ENCODE measurements around the gene CHAMP1. TPM values are rescaled to one million over a fixed set of nuclear protein-coding genes. Genes with fewer than 3 reads are reported as not detected.
A peak's percentile ranks its signal among the peaks of the same experiment; 100 is the strongest.

CHAMP1 gene
- total RNA-seq, 1 donor from 2014 or later: 37.0 TPM

GRCh38 chr13:114272977-114273376 is 41.3 kb upstream of the CHAMP1 start:
- Mint-ChIP-seq H3K27ac (no peak overlapping the region), H3K36me3 (peaks cover 48% of the 10 kb centered on the region), H3K4me3 (no peak overlapping the region), H3K9me3 (no peaks in the 10 kb centered on the region), H3K4me1 (ENCODE audit: unreplicated experiment) (no peaks in the 10 kb centered on the region), H3K27me3 (no peaks in the 10 kb centered on the region)
- TF ChIP-seq CTCF (conservative IDR thresholded peaks at IDR 0.05): no peak
- no peak for DNase-seq (ENCODE audit: extremely low spot score, unreplicated experiment)

- Mint-ChIP-seq H3K9me3 (no peaks in the 10 kb centered on the region), H3K36me3 (peaks cover 32% of the 10 kb centered on the region), H3K4me3 (no peak overlapping the region), H3K27ac (no peak overlapping the region), H3K4me1 (ENCODE audit: unreplicated experiment) (peaks cover 13% of the 10 kb centered on the region), H3K27me3 (no peaks in the 10 kb centered on the region)
- TF ChIP-seq CTCF (conservative IDR thresholded peaks at IDR 0.05): no peak
- DNase-seq (ENCODE audit: extremely low spot score, unreplicated experiment): no peak
Observed at GRCh38 chr13:114275304-114275703, 39.0 kb upstream of the CHAMP1 start.

- Mint-ChIP-seq H3K36me3 (peaks cover 22% of the 10 kb centered on the region), H3K27ac (peak overlapping the region; percentile 98), H3K4me1 (ENCODE audit: unreplicated experiment) (peaks cover 27% of the 10 kb centered on the region), H3K27me3 (no peaks in the 10 kb centered on the region), H3K9me3 (no peaks in the 10 kb centered on the region), H3K4me3 (peak overlapping the region; percentile 14)
- no peak for DNase-seq (ENCODE audit: extremely low spot score, unreplicated experiment)
- TF ChIP-seq CTCF (conservative IDR thresholded peaks at IDR 0.05): no peak
Observed at GRCh38 chr13:114279146-114279545, 35.2 kb upstream of the CHAMP1 start.

- Mint-ChIP-seq H3K36me3 (peaks cover 20% of the 10 kb centered on the region), H3K4me3 (peak overlapping the region; percentile 90), H3K27ac (peak overlapping the region; percentile 98), H3K27me3 (no peaks in the 10 kb centered on the region), H3K9me3 (no peaks in the 10 kb centered on the region), H3K4me1 (ENCODE audit: unreplicated experiment) (peaks cover 29% of the 10 kb centered on the region)
- DNase-seq (ENCODE audit: extremely low spot score, unreplicated experiment): no peak
- TF ChIP-seq CTCF (conservative IDR thresholded peaks at IDR 0.05): no peak
Observed at GRCh38 chr13:114279758-114280355, 34.4 kb upstream of the CHAMP1 start.

GRCh38 chr13:114281351-114282040 is 32.8 kb upstream of the CHAMP1 start, which contains the start of gene UPF3A:
Gene UPF3A, plus strand, starts transcription at chr13:114281601. Its CDS starts 39 bp downstream, at chr13:114281640.
- peaks cover 37% of the 10 kb centered on the region for H3K4me1 Mint-ChIP-seq (ENCODE audit: unreplicated experiment)
- peak within 1 kb of the TSS; percentile 95 for H3K4me3 Mint-ChIP-seq
- no peaks in the 10 kb centered on the region for H3K9me3 Mint-ChIP-seq
- DNase-seq (ENCODE audit: extremely low spot score, unreplicated experiment): peak; percentile 92
- TF ChIP-seq CTCF (conservative IDR thresholded peaks at IDR 0.05): no peak
- no peaks in the 10 kb centered on the region for H3K27me3 Mint-ChIP-seq
- H3K27ac Mint-ChIP-seq: peak within 1 kb of the TSS; percentile 98
- H3K36me3 Mint-ChIP-seq: peaks cover 21% of the 10 kb centered on the region

All from type B pancreatic cell (in vitro differentiated cells).